GM23338 (cell line): Measurements from ENCODE around the gene KLHL17. TPM values are rescaled to one million over a fixed set of nuclear protein-coding genes. Genes with fewer than 3 reads are reported as not detected.

Experiments used
- ATAC-seq: fragments of 200-7000 bp; cut with Tn5 transposase; 3 replicates; pipeline ENCODE4 v1.9.1; 2020
- DNase-seq: peaks from one replicate; pipeline ENCODE4 v3.0.0-alpha.2; 2015; ENCODE audit warnings: low spot score
- H2AFZ ChIP-seq: fragments of 200-600 bp; sonication (generic); 2 replicates; pipeline ENCODE4 v1.8.0; 2016; ENCODE audit warnings: antibody characterized with exemption, mild to moderate bottlenecking, moderate library complexity
- H3F3A ChIP-seq: fragments of 200-600 bp; sonication (generic); replicated peaks from 2 replicates; pipeline ENCODE4 v1.8.0; 2017; ENCODE audit warnings: antibody characterized with exemption, mixed run types, low read depth
- H3K27ac ChIP-seq: fragments of 200-600 bp; sonication (generic); 2 replicates; pipeline ENCODE4 v1.6.1; 2016; ENCODE audit warnings: low read depth
- H3K27me3 ChIP-seq: fragments of 200-600 bp; sonication (generic); 2 replicates; pipeline ENCODE4 v1.8.0; 2016; ENCODE audit warnings: mild to moderate bottlenecking, mixed run types, moderate library complexity; ENCODE audit not compliant: insufficient read depth
- H3K36me3 ChIP-seq: fragments of 200-600 bp; sonication (generic); 2 replicates; pipeline ENCODE4 v1.8.0; 2016; ENCODE audit warnings: mild to moderate bottlenecking; ENCODE audit not compliant: insufficient read depth
- H3K4me1 ChIP-seq: fragments of 200-600 bp; sonication (generic); 2 replicates; pipeline ENCODE4 v1.8.0; 2016; ENCODE audit warnings: mild to moderate bottlenecking, moderate library complexity; ENCODE audit not compliant: insufficient read depth
- H3K4me2 ChIP-seq: fragments of 200-600 bp; sonication (generic); 2 replicates; pipeline ENCODE4 v1.7.1; 2017; ENCODE audit warnings: mixed run types
- H3K4me3 ChIP-seq: fragments of 200-600 bp; sonication (generic); 2 replicates; pipeline ENCODE4 v1.6.1; 2016; ENCODE audit warnings: mixed run types
- H3K79me2 ChIP-seq: fragments of 200-600 bp; sonication (generic); replicated peaks from 2 replicates; pipeline ENCODE4 v1.8.0; 2017; ENCODE audit warnings: mild to moderate bottlenecking; ENCODE audit not compliant: insufficient read depth
- H3K9me2 ChIP-seq: fragments of 200-600 bp; sonication (generic); 2 replicates; pipeline ENCODE4 v1.8.0; 2017; ENCODE audit not compliant: insufficient read depth
- H4K20me1 ChIP-seq: fragments of 200-600 bp; sonication (generic); replicated peaks from 2 replicates; pipeline ENCODE4 v1.8.0; 2017; ENCODE audit warnings: mild to moderate bottlenecking; ENCODE audit not compliant: insufficient read depth
- H3K27ac Mint-ChIP-seq: 2 replicates; pipeline ENCODE4 v1.8.0; 2020; ENCODE audit warnings: inconsistent platforms, mild to moderate bottlenecking, moderate library complexity, mixed read lengths
- H3K27me3 Mint-ChIP-seq: 3 replicates; pipeline ENCODE4 v1.8.0; 2022; ENCODE audit warnings: low read depth, mild to moderate bottlenecking, moderate library complexity, mixed read lengths, inconsistent platforms; ENCODE audit not compliant: insufficient read depth, poor library complexity
- H3K36me3 Mint-ChIP-seq: 3 replicates; pipeline ENCODE4 v1.8.0; 2021; ENCODE audit warnings: low read depth, mild to moderate bottlenecking, inconsistent platforms, moderate library complexity, mixed read lengths
- H3K4me1 Mint-ChIP-seq: 3 replicates; pipeline ENCODE4 v1.8.0; 2020; ENCODE audit warnings: mild to moderate bottlenecking, inconsistent platforms, mixed read lengths
- H3K4me3 Mint-ChIP-seq: 3 replicates; pipeline ENCODE4 v1.8.0; 2021; ENCODE audit warnings: moderate library complexity, mild to moderate bottlenecking, inconsistent platforms, mixed read lengths
- H3K9me3 Mint-ChIP-seq: 3 replicates; pipeline ENCODE4 v1.8.0; 2020; ENCODE audit warnings: moderate library complexity, mild to moderate bottlenecking, inconsistent platforms, mixed read lengths
- CREB1 ChIP-seq: fragments of 250-450 bp; sonication (Bioruptor Pico); IDR thresholded peaks from 2 replicates; pipeline ENCODE4 v1.5.0; 2020; ENCODE audit warnings: low read depth, mild to moderate bottlenecking, moderate library complexity
- CTCF ChIP-seq, 2 experiments: fragments of 200-600 bp in 1 of 2; sonication (generic) in 1 of 2; conservative IDR thresholded peaks; 2 replicates each; pipeline versions ENCODE4 v1.5.1 to v1.6.1; 2016 to 2017; ENCODE audit warnings: antibody characterized with exemption in 2 of 2, low read depth in 2 of 2, mild to moderate bottlenecking in 2 of 2, moderate library complexity in 1 of 2
- ETS1 ChIP-seq: IDR thresholded peaks from 2 replicates; pipeline ENCODE4 v1.6.1; 2016; ENCODE audit warnings: antibody characterized with exemption
- EZH2 ChIP-seq: fragments of 200-600 bp; sonication (generic); IDR thresholded peaks from one replicate; pipeline ENCODE4 v1.8.0; 2017; ENCODE audit warnings: antibody characterized with exemption, mild to moderate bottlenecking, low read depth; ENCODE audit not compliant: unreplicated experiment
- EZH2phosphoT487 ChIP-seq: fragments of 200-600 bp; sonication (generic); IDR thresholded peaks from one replicate; pipeline ENCODE4 v1.8.1; 2018; ENCODE audit warnings: antibody characterized with exemption; ENCODE audit not compliant: unreplicated experiment
- JUNB ChIP-seq: IDR thresholded peaks from one replicate; pipeline ENCODE4 v1.6.1; 2016; ENCODE audit warnings: antibody characterized with exemption; ENCODE audit not compliant: unreplicated experiment
- NANOG ChIP-seq: IDR thresholded peaks from 2 replicates; pipeline ENCODE4 v1.6.1; 2016; ENCODE audit warnings: antibody characterized with exemption, borderline replicate concordance
- POLR2AphosphoS5 ChIP-seq: IDR thresholded peaks from 2 replicates; pipeline ENCODE4 v1.6.1; 2016; ENCODE audit warnings: antibody characterized with exemption, low read depth
- REST ChIP-seq: IDR thresholded peaks from one replicate; pipeline ENCODE4 v1.6.1; 2018; ENCODE audit warnings: antibody characterized with exemption; ENCODE audit not compliant: unreplicated experiment
- STAT1 ChIP-seq: IDR thresholded peaks from one replicate; pipeline ENCODE4 v1.6.1; 2016; ENCODE audit warnings: antibody characterized with exemption; ENCODE audit not compliant: unreplicated experiment
- ZNF114 ChIP-seq: fragments of 250-450 bp; sonication (Bioruptor Pico); IDR thresholded peaks from 2 replicates; pipeline ENCODE4 v1.5.0; 2020; ENCODE audit warnings: mild to moderate bottlenecking, moderate library complexity
- ZNF331 ChIP-seq: fragments of 250-450 bp; sonication (Bioruptor Pico); IDR thresholded peaks from 2 replicates; pipeline ENCODE4 v1.5.0; 2020; ENCODE audit warnings: low read depth, mild to moderate bottlenecking, moderate library complexity
- polyA plus RNA-seq: library from polyadenylated mRNA; unstranded; fragments of >200 nt; fragmentation: Nextera tagmentation; extraction: Ambion mirVana; gene quantifications from 2 replicates; pipeline ENCODE4 v1.2.1, GENCODE V29; 2016
- total RNA-seq: library from RNA; depleted of rRNA; stranded (reverse); fragments of >200 nt; shearing (Covaris generic); gene quantifications from 2 replicates; pipeline ENCODE4 v1.2.3, GENCODE V29; 2014

Gene KLHL17
- total and polyA plus RNA-seq, 2 experiments from 2014 or later, result 16.5 to 37.1 TPM

GRCh38 chr1:955474-955873 is 4.9 kb upstream of the KLHL17 start (continued):
- no peak for TF ChIP-seq REST
- TF ChIP-seq EZH2phosphoT487, result no peak
- no peak for TF ChIP-seq ZNF331
- no peak for TF ChIP-seq ETS1

- Histone ChIP-seq H3K27ac (no peak overlapping the region), H3K4me3 (no peak overlapping the region), H3K27me3 (peaks cover 11% of the 10 kb centered on the region), H3K9me2 (no peaks in the 10 kb centered on the region), H4K20me1 (peaks cover 4% of the 10 kb centered on the region; the same call in 1 of the 2 replicates), H3K4me1 (no peaks in the 10 kb centered on the region; the same call in 1 of the 2 replicates), H2AFZ (no peak overlapping the region), H3K79me2 (peaks cover 18% of the 10 kb centered on the region), H3K4me2 (no peak overlapping the region), H3F3A (no peaks in the 10 kb centered on the region), H3K36me3 (peaks cover 13% of the 10 kb centered on the region; the same call in 1 of the 2 replicates)
- Mint-ChIP-seq H3K9me3 (no peaks in the 10 kb centered on the region; the same call in 2 of the 3 replicates), H3K27me3 (peaks cover 25% of the 10 kb centered on the region), H3K36me3 (peaks cover 45% of the 10 kb centered on the region), H3K4me3 (no peak overlapping the region), H3K27ac (no peak overlapping the region), H3K4me1 (peaks cover 8% of the 10 kb centered on the region)
- no peak for DNase-seq
- no peak for ATAC-seq
- TF ChIP-seq CTCF (conservative IDR thresholded peaks at IDR 0.05; ENCODE audit: low read depth in 2 of 2), result no peak
- no peak for TF ChIP-seq REST
- no peak for TF ChIP-seq EZH2
- no peak for TF ChIP-seq CREB1 (CRISPR knock-in tag)
- no peak for TF ChIP-seq POLR2AphosphoS5
- no peak for TF ChIP-seq ETS1
- no peak for TF ChIP-seq EZH2phosphoT487
- no peak for TF ChIP-seq STAT1
- TF ChIP-seq ZNF114 (CRISPR knock-in tag), result no peak
- no peak for TF ChIP-seq ZNF331
- TF ChIP-seq NANOG, result no peak
- TF ChIP-seq JUNB, result no peak
These were observed 3.7 kb upstream of the KLHL17 start for GRCh38 chr1:956636-957035.
